GM12878 (cell line): Measurements from ENCODE around the gene LRIG3.

ENCODE experiments used
- IRF4 ChIP-seq: IDR thresholded peaks from 2 replicates; pipeline ENCODE4 v1.6.1; 2011; ENCODE audit warnings: low read depth, low read length
- NFYB ChIP-seq: IDR thresholded peaks from 2 replicates; pipeline ENCODE4 v1.6.1; 2011; ENCODE audit warnings: low read depth, mild to moderate bottlenecking, low read length, improper control_type of control experiment, moderate library complexity; ENCODE audit not compliant: insufficient read depth
- SRF ChIP-seq, 2 experiments: IDR thresholded peaks; 2 replicates each; pipeline ENCODE4 v1.6.1; 2011; ENCODE audit warnings: low read depth in 2 of 2, low read length in 2 of 2, mild to moderate bottlenecking in 1 of 2, moderate library complexity in 1 of 2
- TF ChIP-seq, protein P1 (sequence below), 3 experiments: IDR thresholded peaks in 2 of 3; conservative IDR thresholded peaks in 1 of 3; 2 replicates each; pipeline ENCODE4 v1.5.1; 2011; ENCODE audit warnings: low read depth in 3 of 3, low read length in 3 of 3, mild to moderate bottlenecking in 3 of 3, control low read depth in 2 of 3, moderate library complexity in 2 of 3, inconsistent platforms in 1 of 3, mixed read lengths in 1 of 3; ENCODE audit not compliant: control insufficient read depth in 2 of 3, insufficient read depth in 1 of 3; ENCODE audit errors: extremely low read depth in 1 of 3
- TF ChIP-seq, protein P2 (sequence below): fragments of 450-650 bp; formaldehyde crosslinking; IDR thresholded peaks from 2 replicates; pipeline ENCODE4 v1.5.0; 2022; ENCODE audit warnings: mild to moderate bottlenecking, missing genetic modification characterization

GRCh38 chr12:58939399-58940100 is 19.2 kb upstream of the LRIG3 start:
- TF ChIP-seq, protein P1, sequence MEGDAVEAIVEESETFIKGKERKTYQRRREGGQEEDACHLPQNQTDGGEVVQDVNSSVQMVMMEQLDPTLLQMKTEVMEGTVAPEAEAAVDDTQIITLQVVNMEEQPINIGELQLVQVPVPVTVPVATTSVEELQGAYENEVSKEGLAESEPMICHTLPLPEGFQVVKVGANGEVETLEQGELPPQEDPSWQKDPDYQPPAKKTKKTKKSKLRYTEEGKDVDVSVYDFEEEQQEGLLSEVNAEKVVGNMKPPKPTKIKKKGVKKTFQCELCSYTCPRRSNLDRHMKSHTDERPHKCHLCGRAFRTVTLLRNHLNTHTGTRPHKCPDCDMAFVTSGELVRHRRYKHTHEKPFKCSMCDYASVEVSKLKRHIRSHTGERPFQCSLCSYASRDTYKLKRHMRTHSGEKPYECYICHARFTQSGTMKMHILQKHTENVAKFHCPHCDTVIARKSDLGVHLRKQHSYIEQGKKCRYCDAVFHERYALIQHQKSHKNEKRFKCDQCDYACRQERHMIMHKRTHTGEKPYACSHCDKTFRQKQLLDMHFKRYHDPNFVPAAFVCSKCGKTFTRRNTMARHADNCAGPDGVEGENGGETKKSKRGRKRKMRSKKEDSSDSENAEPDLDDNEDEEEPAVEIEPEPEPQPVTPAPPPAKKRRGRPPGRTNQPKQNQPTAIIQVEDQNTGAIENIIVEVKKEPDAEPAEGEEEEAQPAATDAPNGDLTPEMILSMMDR (IDR thresholded peaks at IDR 0.05 in 2 of 3, conservative IDR thresholded peaks at IDR 0.05 in 1 of 3; ENCODE audit: control insufficient read depth in 2 of 3, extremely low read depth in 1 of 3, insufficient read depth in 1 of 3, low read depth in 3 of 3, low read length in 3 of 3): no peak
- TF ChIP-seq SRF (IDR thresholded peaks at IDR 0.05; ENCODE audit: low read depth in 2 of 2, low read length in 2 of 2) (no peak), NFYB (no peak), IRF4 (no peak)
- TF ChIP-seq, protein P2, sequence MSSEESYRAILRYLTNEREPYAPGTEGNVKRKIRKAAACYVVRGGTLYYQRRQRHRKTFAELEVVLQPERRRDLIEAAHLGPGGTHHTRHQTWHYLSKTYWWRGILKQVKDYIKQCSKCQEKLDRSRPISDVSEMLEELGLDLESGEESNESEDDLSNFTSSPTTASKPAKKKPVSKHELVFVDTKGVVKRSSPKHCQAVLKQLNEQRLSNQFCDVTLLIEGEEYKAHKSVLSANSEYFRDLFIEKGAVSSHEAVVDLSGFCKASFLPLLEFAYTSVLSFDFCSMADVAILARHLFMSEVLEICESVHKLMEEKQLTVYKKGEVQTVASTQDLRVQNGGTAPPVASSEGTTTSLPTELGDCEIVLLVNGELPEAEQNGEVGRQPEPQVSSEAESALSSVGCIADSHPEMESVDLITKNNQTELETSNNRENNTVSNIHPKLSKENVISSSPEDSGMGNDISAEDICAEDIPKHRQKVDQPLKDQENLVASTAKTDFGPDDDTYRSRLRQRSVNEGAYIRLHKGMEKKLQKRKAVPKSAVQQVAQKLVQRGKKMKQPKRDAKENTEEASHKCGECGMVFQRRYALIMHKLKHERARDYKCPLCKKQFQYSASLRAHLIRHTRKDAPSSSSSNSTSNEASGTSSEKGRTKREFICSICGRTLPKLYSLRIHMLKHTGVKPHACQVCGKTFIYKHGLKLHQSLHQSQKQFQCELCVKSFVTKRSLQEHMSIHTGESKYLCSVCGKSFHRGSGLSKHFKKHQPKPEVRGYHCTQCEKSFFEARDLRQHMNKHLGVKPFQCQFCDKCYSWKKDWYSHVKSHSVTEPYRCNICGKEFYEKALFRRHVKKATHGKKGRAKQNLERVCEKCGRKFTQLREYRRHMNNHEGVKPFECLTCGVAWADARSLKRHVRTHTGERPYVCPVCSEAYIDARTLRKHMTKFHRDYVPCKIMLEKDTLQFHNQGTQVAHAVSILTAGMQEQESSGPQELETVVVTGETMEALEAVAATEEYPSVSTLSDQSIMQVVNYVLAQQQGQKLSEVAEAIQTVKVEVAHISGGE (CRISPR knock-in tag): no peak
